NCI-H345 treated with DMSO at 0.1 percent for 48 hours (cell line): ENCODE results near the gene SNX13.
"Not testable (repeated sequence)": the region's sequence is repeated elsewhere in the genome, so short reads cannot be mapped to it uniquely, and the experiment has no call there.

ENCODE experiments used
- DNase-seq: peaks from one replicate; lab custom pipeline; 2025; ENCODE audit not compliant: unreplicated experiment; lab: John Stamatoyannopoulos, UW

The SNX13 gene

GRCh38 chr7:17854261-17855047, 85.8 kb downstream of the SNX13 start:
- DNase-seq, result no peak

- no peak for DNase-seq
Measured at GRCh38 chr7:17852361-17852760, 87.9 kb downstream of the SNX13 start.

GRCh38 chr7:17849504-17849903, 90.8 kb downstream of the SNX13 start:
- no peak for DNase-seq

- DNase-seq, result no peak
Measured at GRCh38 chr7:17848516-17848915, 91.8 kb downstream of the SNX13 start.

GRCh38 chr7:17846935-17847334, 93.4 kb downstream of the SNX13 start:
- no peak for DNase-seq

GRCh38 chr7:17845197-17845547, 95.1 kb downstream of the SNX13 start:
- DNase-seq, result no peak

- no peak for DNase-seq
Measured at GRCh38 chr7:17844514-17845196, 95.6 kb downstream of the SNX13 start.

- no peak for DNase-seq
Measured at GRCh38 chr7:17844022-17844421, 96.3 kb downstream of the SNX13 start.

GRCh38 chr7:17843041-17843440, 97.3 kb downstream of the SNX13 start:
- no peak for DNase-seq

GRCh38 chr7:17832820-17833355, 107.4 kb downstream of the SNX13 start:
- no peak for DNase-seq

GRCh38 chr7:17832242-17832641, 108.1 kb downstream of the SNX13 start:
- DNase-seq, result no peak

GRCh38 chr7:17830206-17830605, 110.1 kb downstream of the SNX13 start:
- DNase-seq, result no peak

- DNase-seq, result no peak
Measured at GRCh38 chr7:17829001-17829400, 111.3 kb downstream of the SNX13 start.

GRCh38 chr7:17822547-17823173, 117.6 kb downstream of the SNX13 start:
- DNase-seq, result no peak

GRCh38 chr7:17816903-17817302, 123.4 kb downstream of the SNX13 start:
- DNase-seq, result no peak

- DNase-seq, result no peak
Measured at GRCh38 chr7:17815318-17815717, 125.0 kb downstream of the SNX13 start.

GRCh38 chr7:17814058-17814457, 126.2 kb downstream of the SNX13 start:
- DNase-seq, result no peak

- not testable (repeated sequence) for DNase-seq
Measured at GRCh38 chr7:17809215-17809614, 131.1 kb downstream of the SNX13 start.

- no peak for DNase-seq
Measured at GRCh38 chr7:17807242-17807641, 133.1 kb downstream of the SNX13 start.

GRCh38 chr7:17806631-17807030, 133.7 kb downstream of the SNX13 start:
- no peak for DNase-seq

GRCh38 chr7:17802056-17802455, 138.2 kb downstream of the SNX13 start:
- no peak for DNase-seq
